Ishikawa (cell line): Measurements from ENCODE around the gene CBLC.

Experiments used
- CEBPB ChIP-seq: IDR thresholded peaks from 2 replicates; pipeline ENCODE4 v1.6.1; 2012
- CREB1 ChIP-seq: IDR thresholded peaks from 2 replicates; pipeline ENCODE4 v1.6.1; 2012; ENCODE audit warnings: low read depth
- EGR1 ChIP-seq: IDR thresholded peaks from 2 replicates; pipeline ENCODE4 v1.6.1; 2012
- EP300 ChIP-seq: IDR thresholded peaks from 2 replicates; pipeline ENCODE4 v1.6.1; 2012; ENCODE audit warnings: borderline replicate concordance
- FOXM1 ChIP-seq: IDR thresholded peaks from 2 replicates; pipeline ENCODE4 v1.6.1; 2012; ENCODE audit warnings: low read depth, borderline replicate concordance
- NFIC ChIP-seq: IDR thresholded peaks from 2 replicates; pipeline ENCODE4 v1.6.1; 2012
- RAD21 ChIP-seq: IDR thresholded peaks from 2 replicates; pipeline ENCODE4 v1.6.1; 2012; ENCODE audit warnings: low read depth
- TAF1 ChIP-seq: IDR thresholded peaks from 2 replicates; pipeline ENCODE4 v1.6.1; 2012; ENCODE audit warnings: low read depth, mild to moderate bottlenecking
- TCF12 ChIP-seq: IDR thresholded peaks from 2 replicates; pipeline ENCODE4 v1.6.1; 2012; ENCODE audit warnings: low read depth
- TEAD4 ChIP-seq: IDR thresholded peaks from 2 replicates; pipeline ENCODE4 v1.6.1; 2012
- YY1 ChIP-seq: IDR thresholded peaks from 2 replicates; pipeline ENCODE4 v1.6.1; 2012; ENCODE audit warnings: low read depth
- ZBTB7A ChIP-seq: IDR thresholded peaks from 2 replicates; pipeline ENCODE4 v1.6.1; 2012; ENCODE audit warnings: low read depth
- TF ChIP-seq, protein P1 (sequence below): IDR thresholded peaks from 2 replicates; pipeline ENCODE4 v1.6.1; 2012; ENCODE audit warnings: low read depth, mild to moderate bottlenecking
- TF ChIP-seq, protein P2 (sequence below): IDR thresholded peaks from 2 replicates; pipeline ENCODE4 v1.6.1; 2012
- TF ChIP-seq, protein P3 (sequence below): IDR thresholded peaks from 2 replicates; pipeline ENCODE4 v1.6.1; 2012

CBLC gene

DNA sequence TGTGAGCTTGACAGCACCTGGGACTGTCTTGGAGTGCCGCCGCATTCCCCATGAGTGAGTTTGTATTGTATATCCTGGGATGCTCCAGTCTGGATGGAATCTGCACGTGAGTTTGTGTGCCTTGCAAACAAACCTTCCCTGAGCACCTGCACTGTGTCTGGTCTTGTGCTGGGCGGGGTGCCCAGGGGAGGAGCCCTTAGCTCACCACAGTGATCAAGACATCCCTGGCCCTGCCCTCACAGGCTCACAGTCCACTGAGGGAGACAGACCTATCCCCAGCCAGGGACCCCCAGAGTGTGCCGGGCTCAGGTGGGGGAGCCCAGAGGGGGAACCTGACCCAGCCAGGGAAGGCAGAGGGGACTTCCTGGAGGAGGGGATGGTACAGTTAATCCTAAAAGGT lies 29.5 kb downstream of the CBLC start:
- TF ChIP-seq YY1 (no peak), NFIC (no peak)
- TF ChIP-seq, protein P1, sequence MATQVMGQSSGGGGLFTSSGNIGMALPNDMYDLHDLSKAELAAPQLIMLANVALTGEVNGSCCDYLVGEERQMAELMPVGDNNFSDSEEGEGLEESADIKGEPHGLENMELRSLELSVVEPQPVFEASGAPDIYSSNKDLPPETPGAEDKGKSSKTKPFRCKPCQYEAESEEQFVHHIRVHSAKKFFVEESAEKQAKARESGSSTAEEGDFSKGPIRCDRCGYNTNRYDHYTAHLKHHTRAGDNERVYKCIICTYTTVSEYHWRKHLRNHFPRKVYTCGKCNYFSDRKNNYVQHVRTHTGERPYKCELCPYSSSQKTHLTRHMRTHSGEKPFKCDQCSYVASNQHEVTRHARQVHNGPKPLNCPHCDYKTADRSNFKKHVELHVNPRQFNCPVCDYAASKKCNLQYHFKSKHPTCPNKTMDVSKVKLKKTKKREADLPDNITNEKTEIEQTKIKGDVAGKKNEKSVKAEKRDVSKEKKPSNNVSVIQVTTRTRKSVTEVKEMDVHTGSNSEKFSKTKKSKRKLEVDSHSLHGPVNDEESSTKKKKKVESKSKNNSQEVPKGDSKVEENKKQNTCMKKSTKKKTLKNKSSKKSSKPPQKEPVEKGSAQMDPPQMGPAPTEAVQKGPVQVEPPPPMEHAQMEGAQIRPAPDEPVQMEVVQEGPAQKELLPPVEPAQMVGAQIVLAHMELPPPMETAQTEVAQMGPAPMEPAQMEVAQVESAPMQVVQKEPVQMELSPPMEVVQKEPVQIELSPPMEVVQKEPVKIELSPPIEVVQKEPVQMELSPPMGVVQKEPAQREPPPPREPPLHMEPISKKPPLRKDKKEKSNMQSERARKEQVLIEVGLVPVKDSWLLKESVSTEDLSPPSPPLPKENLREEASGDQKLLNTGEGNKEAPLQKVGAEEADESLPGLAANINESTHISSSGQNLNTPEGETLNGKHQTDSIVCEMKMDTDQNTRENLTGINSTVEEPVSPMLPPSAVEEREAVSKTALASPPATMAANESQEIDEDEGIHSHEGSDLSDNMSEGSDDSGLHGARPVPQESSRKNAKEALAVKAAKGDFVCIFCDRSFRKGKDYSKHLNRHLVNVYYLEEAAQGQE, result no peak
- TF ChIP-seq, protein P2, sequence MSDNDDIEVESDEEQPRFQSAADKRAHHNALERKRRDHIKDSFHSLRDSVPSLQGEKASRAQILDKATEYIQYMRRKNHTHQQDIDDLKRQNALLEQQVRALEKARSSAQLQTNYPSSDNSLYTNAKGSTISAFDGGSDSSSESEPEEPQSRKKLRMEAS, result no peak

DNA sequence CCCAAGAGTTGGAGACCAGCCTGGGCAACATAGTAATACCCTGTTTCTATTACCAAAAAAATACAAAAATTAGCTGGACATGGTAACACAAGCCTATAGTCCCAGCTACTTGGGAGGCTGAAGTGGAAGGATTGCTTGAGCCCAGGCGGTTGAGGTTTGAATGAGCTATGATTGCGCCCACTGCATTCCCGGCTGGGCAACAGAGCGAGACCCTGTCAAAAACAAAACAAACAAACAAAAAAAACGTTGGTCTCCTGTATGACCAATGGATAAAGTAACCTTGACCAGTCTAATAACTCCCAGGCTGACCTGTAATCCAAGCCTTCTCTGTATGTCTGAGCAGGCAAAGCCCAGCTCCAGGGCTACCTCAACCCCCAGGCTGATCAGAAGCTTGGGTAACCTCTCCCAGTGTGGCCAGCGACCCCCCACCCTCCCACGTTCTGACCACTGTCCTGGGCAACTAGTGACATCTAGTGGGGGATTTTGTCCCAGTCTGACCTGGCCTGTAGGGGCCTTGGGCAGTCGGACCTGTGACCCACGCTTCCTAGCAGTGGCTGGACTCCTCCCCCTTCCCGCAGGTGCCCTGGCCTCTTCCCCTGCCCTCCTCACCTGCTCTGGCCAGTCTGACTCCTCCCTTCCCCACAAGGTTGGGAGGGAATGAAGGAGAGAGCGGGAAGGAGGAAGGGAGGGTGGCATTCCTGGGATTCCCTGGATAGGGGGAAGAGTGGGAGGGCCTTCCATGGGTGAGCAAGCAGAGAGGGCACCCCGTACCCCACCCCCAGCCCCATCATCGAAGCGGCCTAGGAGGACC lies 30.2 kb downstream of the CBLC start:
- TF ChIP-seq RAD21, result peak; percentile 82
- no peak; the same call in none of the 2 replicates for TF ChIP-seq EGR1
- TF ChIP-seq CREB1, result no peak
- peak; percentile 100 for TF ChIP-seq TEAD4
- TF ChIP-seq TAF1, result no peak
- peak; percentile 9; the same call in 1 of the 2 replicates for TF ChIP-seq ZBTB7A
- TF ChIP-seq, protein P1, result no peak
- TF ChIP-seq, protein P2, result peak; percentile 62
- TF ChIP-seq CEBPB, result no peak
- TF ChIP-seq YY1, result 0 out of 2 replicates have a peak, but pooled peaks have one; percentile 16
- TF ChIP-seq NFIC, result peak; percentile 65
- TF ChIP-seq, protein P3, sequence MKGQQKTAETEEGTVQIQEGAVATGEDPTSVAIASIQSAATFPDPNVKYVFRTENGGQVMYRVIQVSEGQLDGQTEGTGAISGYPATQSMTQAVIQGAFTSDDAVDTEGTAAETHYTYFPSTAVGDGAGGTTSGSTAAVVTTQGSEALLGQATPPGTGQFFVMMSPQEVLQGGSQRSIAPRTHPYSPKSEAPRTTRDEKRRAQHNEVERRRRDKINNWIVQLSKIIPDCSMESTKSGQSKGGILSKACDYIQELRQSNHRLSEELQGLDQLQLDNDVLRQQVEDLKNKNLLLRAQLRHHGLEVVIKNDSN, result no peak
- peak; percentile 79 for TF ChIP-seq EP300
- TF ChIP-seq TCF12, result peak; percentile 80; the same call in 1 of the 2 replicates
- no peak for TF ChIP-seq FOXM1

DNA sequence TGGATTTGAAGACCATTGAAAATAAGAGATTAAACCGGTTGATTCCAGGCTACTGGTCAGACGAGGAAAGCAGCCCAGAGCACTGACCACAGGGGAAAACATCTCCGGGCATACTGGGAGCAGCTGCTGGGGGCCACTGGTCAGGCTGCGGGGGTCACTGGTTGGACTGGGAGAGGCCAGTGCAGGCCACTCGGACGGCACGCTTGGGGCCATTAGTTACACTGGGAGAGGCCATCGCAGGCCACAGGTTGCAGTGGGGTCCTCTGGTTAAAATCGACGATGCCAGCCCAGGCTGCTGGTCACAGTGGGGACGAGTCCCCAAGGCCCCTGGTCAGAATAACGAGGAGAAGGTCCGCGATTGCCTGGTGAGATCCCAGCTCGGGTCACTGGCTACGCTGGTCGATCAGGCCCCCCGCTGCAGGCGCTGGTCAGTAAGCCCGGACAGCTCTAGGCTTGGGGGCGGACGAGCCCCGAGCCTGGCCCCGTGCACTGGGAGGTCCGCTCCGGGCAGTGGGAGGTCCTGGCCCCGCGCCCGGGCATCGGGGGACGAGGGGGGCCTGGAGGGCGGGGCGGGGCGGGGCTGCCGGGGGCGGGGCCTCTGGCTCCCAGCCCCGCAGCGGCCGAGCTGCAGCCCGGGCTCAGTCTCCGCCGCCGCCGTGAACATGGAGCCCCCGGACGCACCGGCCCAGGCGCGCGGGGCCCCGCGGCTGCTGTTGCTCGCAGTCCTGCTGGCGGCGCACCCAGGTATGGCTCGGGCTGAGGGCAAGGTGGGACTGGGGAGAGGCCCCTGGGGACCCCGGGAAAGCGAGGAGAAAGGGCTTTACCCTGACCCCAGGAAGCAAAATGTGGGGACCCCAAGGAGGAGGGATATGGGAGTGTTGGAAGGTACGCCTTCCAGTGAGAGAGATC lies 31.0 kb downstream of the CBLC start, which contains the start of gene BCAM:
BCAM (plus strand) TSS at position 641 of the 909 bp plus-strand sequence; CDS start at position 663, 22 bp downstream.
- TF ChIP-seq EP300 (peak; percentile 46; the same call in 1 of the 2 replicates), NFIC (peak; percentile 90), FOXM1 (no peak), RAD21 (no peak), TCF12 (peak; percentile 43; the same call in 1 of the 2 replicates), EGR1 (0 out of 2 replicates have a peak, but pooled peaks have one; percentile 42), TEAD4 (peak; percentile 41; the same call in 1 of the 2 replicates), ZBTB7A (peak; percentile 72), TAF1 (peak; percentile 54; the same call in 1 of the 2 replicates), CEBPB (no peak), CREB1 (no peak), YY1 (no peak; the same call in 1 of the 2 replicates)
- TF ChIP-seq, protein P3, result no peak
- TF ChIP-seq, protein P1, result no peak
- TF ChIP-seq, protein P2, result peak; percentile 27; the same call in 1 of the 2 replicates
